Measurements from ENCODE around the gene LINC00632. TPM values are rescaled to one million over a fixed set of nuclear protein-coding genes. Genes with fewer than 3 reads are reported as not detected.
"Not testable (repeated sequence)": the region's sequence is repeated elsewhere in the genome, so short reads cannot be mapped to it uniquely, and the experiment has no call there.

LINC00632 gene
- 10 to 100 TPM; 10.3 to 64.4 (median 17.5) TPM for total RNA-seq

DNA sequence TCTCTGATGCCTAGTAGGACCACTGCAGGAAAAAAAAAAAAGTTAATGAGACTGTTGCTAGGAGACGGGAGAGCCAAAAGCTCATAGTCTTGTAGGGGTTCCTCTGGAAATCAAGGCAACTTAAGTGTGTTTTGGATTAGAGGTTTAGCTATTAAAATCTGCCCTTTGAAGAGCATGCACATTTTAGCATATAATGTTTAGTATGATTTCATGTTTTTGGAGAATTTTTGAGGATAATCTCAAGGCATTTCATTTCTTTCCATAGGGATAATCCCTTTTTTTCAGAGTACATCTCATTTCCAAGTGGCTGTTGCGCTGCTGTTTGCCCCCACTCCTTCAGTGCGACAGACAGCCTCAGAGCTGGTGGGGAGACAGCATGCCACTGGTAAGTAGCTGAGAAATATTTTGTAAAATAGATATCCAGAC lies at the start of gene LINC00632:
LINC00632 (plus strand) TSS at position 339 of the 426 bp plus-strand sequence.
- no peaks in the 10 kb centered on the region for H3K4me1 ChIP-seq
- no peak for TF ChIP-seq POLR2A (IDR thresholded peaks at IDR 0.05)
- TF ChIP-seq, protein P1, sequence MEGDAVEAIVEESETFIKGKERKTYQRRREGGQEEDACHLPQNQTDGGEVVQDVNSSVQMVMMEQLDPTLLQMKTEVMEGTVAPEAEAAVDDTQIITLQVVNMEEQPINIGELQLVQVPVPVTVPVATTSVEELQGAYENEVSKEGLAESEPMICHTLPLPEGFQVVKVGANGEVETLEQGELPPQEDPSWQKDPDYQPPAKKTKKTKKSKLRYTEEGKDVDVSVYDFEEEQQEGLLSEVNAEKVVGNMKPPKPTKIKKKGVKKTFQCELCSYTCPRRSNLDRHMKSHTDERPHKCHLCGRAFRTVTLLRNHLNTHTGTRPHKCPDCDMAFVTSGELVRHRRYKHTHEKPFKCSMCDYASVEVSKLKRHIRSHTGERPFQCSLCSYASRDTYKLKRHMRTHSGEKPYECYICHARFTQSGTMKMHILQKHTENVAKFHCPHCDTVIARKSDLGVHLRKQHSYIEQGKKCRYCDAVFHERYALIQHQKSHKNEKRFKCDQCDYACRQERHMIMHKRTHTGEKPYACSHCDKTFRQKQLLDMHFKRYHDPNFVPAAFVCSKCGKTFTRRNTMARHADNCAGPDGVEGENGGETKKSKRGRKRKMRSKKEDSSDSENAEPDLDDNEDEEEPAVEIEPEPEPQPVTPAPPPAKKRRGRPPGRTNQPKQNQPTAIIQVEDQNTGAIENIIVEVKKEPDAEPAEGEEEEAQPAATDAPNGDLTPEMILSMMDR (IDR thresholded peaks at IDR 0.05): no peak
- H3K36me3 ChIP-seq: no peaks in the 10 kb centered on the region
- no peak within 1 kb of the TSS for H3K27ac ChIP-seq
- no peaks in the 10 kb centered on the region for H3K9me3 ChIP-seq
- DNase-seq: no peak
- H3K27me3 ChIP-seq: no peaks in the 10 kb centered on the region
- H3K4me3 ChIP-seq: no peak within 1 kb of the TSS

DNA sequence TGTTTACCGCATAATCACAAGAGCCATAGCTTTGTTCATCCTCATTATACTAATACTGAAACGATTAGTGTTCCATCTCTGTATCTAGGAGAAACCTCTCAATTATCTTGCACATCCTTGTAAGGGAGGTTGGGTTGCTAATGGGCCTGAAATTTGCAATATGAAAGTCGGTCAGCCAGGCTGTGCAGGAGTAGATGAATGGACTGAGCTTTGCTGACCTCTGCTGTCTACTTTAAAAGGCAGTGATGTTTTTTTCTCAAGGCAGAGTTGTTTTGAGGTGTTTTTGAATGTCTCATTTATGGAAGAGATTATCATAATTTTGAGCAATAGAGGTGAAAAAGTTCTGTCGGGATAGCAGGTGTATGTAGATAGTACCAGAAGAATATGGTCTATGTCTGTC lies 47.9 kb upstream of the LINC00632 start:
- Histone ChIP-seq H3K4me1 (no peaks in the 10 kb centered on the region), H3K27ac (no peak overlapping the region), H3K9me3 (no peaks in the 10 kb centered on the region), H3K36me3 (no peaks in the 10 kb centered on the region), H3K27me3 (no peaks in the 10 kb centered on the region), H3K4me3 (no peak overlapping the region)
- no peak for DNase-seq
- TF ChIP-seq, protein P1 (IDR thresholded peaks at IDR 0.05): no peak
- no peak for TF ChIP-seq POLR2A (IDR thresholded peaks at IDR 0.05)

DNA sequence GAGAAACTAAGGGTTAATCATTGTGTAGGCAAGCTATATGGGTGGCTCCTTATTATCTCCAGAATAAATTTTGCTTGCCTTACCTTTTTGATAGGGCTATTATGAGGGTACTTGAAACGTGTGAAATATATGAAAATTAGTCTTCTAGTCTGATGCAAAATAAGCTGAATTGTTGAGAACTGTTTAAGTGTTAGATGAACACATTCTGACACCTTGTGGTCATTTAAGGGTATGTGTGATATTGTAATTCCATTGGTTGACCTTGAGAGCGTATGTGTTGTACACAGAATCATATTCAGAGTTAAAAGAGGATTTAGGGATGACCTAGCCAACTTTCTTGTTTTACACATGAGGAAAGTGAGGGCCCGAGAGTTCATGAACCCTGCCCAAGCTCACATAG lies 44.6 kb upstream of the LINC00632 start:
- H3K9me3 ChIP-seq: no peaks in the 10 kb centered on the region
- H3K36me3 ChIP-seq: no peaks in the 10 kb centered on the region
- H3K27ac ChIP-seq: no peak overlapping the region
- no peak for DNase-seq
- no peak overlapping the region for H3K4me3 ChIP-seq
- H3K27me3 ChIP-seq: no peaks in the 10 kb centered on the region
- no peaks in the 10 kb centered on the region for H3K4me1 ChIP-seq
- TF ChIP-seq, protein P1 (IDR thresholded peaks at IDR 0.05): peak in 2 of 6 experiments; percentile 22 to 23
- no peak for TF ChIP-seq POLR2A (IDR thresholded peaks at IDR 0.05)

DNA sequence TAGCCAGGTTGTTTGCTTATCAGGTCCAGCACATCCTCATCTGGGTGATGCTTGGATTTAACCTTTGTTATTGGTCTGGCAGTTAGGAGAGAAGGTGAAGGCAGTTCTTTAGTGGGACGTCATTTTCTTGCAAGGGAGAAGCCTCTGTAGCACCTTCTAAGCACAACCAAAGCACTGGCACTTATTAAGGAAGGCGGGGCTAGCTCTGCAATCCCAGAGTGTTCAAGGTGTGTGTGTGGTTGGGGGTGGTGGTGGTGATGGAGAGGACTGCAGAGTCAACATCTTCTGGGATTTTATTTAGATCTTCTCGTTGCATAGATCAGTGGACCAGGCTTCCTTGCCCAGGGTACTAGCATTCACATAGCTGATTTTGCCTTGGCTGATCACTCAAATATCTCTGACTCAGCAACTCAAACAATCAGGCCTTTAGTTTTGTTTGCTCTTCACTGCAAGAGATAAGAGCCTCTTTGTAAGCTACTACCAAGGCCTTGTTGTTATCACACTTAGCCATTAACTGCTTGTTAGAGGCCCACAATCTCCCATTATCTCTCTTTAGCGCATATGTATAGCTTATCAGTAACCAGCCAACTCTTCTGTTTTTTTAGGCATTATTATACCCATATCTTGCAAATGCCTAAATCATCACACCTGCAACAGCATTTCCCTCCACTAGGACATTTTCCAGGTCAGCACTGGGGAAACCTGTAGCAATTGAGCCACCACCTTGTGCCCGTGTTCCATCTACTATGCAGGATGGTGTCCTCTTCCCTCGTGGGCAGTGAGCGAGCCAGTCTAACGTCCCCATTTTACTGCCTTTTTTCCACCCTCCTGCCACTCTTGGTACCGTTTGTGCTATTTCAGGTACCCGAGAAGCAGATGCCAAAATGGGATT lies 36.5 kb upstream of the LINC00632 start:
- DNase-seq: no peak
- TF ChIP-seq, protein P1 (IDR thresholded peaks at IDR 0.05): no peak
- TF ChIP-seq POLR2A (IDR thresholded peaks at IDR 0.05): no peak
- H3K27ac ChIP-seq: no peak overlapping the region
- H3K27me3 ChIP-seq: no peaks in the 10 kb centered on the region
- no peaks in the 10 kb centered on the region for H3K36me3 ChIP-seq
- H3K4me1 ChIP-seq: no peaks in the 10 kb centered on the region
- no peaks in the 10 kb centered on the region for H3K9me3 ChIP-seq
- H3K4me3 ChIP-seq: no peak overlapping the region

DNA sequence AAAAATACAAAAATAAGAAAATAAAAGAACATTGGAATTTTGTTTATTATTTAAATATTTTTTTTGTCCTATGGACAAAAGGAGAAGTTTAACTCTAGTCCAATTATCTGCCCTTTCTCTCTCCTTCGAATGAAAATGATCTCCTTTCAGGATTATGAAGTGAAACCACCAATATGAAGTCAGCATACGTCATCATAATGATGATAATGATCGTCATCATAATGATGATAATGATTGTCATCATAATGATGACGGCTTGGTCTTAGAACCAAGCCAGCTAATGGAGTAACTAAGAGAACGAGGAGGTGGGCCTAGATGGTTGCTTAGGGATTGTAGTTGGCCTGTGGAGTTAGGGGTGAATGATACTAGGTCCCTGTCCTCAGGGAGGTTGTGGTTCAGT lies 21.9 kb upstream of the LINC00632 start:
- H3K36me3 ChIP-seq: no peaks in the 10 kb centered on the region
- H3K27ac ChIP-seq: no peak overlapping the region
- TF ChIP-seq POLR2A (IDR thresholded peaks at IDR 0.05): no peak
- TF ChIP-seq, protein P1 (IDR thresholded peaks at IDR 0.05): no peak
- no peaks in the 10 kb centered on the region for H3K4me1 ChIP-seq
- H3K4me3 ChIP-seq: no peak overlapping the region
- no peaks in the 10 kb centered on the region for H3K27me3 ChIP-seq
- H3K9me3 ChIP-seq: no peaks in the 10 kb centered on the region
- no peak for DNase-seq

DNA sequence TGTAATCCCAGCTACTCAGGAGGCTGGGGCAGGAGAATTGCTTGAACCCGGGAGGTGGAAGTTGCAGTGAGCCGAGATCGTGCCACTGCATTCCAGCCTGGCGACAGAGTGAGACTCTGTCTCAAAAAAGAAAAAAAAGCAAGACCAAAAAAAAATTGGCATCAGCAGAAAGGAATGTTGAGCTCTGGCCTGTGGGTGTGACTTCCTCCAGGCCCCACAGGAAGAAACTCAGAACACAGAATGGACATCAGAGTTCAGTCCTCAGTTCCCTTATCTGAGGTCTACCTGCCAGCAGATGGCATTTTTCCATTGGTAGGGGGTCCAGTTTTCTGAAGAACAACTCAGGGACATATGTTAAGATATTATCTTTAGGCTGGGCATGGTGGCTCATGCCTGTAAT lies 18.0 kb upstream of the LINC00632 start:
- H3K27ac ChIP-seq, H3K4me3 ChIP-seq, DNase-seq, H3K9me3 ChIP-seq, H3K4me1 ChIP-seq, H3K36me3 ChIP-seq, H3K27me3 ChIP-seq: not testable (repeated sequence)
